GM12878 (cell line): ENCODE results near the gene LITAF. TPM values are rescaled to one million over a fixed set of nuclear protein-coding genes. Genes with fewer than 3 reads are reported as not detected.

Source experiments
- ATAC-seq: fragments of 200-7000 bp; cut with Tn5 transposase; 3 replicates; pipeline ENCODE4 v1.9.1; 2020; ENCODE audit warnings: mild to moderate bottlenecking, moderate library complexity
- BruUV-seq: library from RNA; stranded (reverse); fragments of 400-500 nt; replicated peaks from 2 replicates; lab custom pipeline; 2021; lab: Mats Ljungman, UMichigan
- CTCF ChIA-PET: fragments of 300-600 bp; sonication (Branson Sonifier 250); formaldehyde crosslinking; extraction: SDS; loops from one replicate; lab custom pipeline; 2021; ENCODE audit warnings: inconsistent platforms; lab: Yijun Ruan, JAX
- POLR2A ChIA-PET: fragments of 350-600 bp; formaldehyde crosslinking; extraction: SDS; loops from one replicate; lab custom pipeline; 2021; ENCODE audit warnings: inconsistent platforms; lab: Charles Lee
- RAD21 ChIA-PET: fragments of 300-600 bp; sonication (Branson Sonifier 250); formaldehyde crosslinking; loops from one replicate; lab custom pipeline; 2023; ENCODE audit warnings: antibody characterized with exemption; ENCODE audit not compliant: unreplicated experiment; lab: Charles Lee
- SMC1A ChIA-PET: fragments of 300-600 bp; sonication (Branson Sonifier 250); formaldehyde crosslinking; loops from one replicate; lab custom pipeline; 2023; ENCODE audit not compliant: unreplicated experiment, uncharacterized antibody; lab: Charles Lee
- DNase-seq: peaks from one replicate; pipeline ENCODE4 v3.0.0-alpha.2; 2011; ENCODE audit warnings: low read depth, low spot score
- FAIRE-seq: peaks from 3 replicates; lab custom pipeline; 2011; peaks lifted over from hg19 to GRCh38; lab: Jason Lieb, UNC
- H2AFZ ChIP-seq: 2 replicates; pipeline ENCODE4 v1.6.0; 2011; ENCODE audit warnings: low read depth, low read length, control low read depth; ENCODE audit not compliant: control insufficient read depth
- H3K27ac ChIP-seq: 2 replicates; pipeline ENCODE4 v1.5.1; 2011; ENCODE audit warnings: control low read depth; ENCODE audit not compliant: control insufficient read depth, insufficient read depth
- H3K27me3 ChIP-seq, 2 experiments: replicated peaks in 1 of 2; 2 replicates each; pipeline versions ENCODE4 v1.6.0 to v1.6.1; 2011; ENCODE audit warnings: low read length in 1 of 2; ENCODE audit not compliant: control insufficient read depth in 2 of 2, insufficient read depth in 2 of 2
- H3K36me3 ChIP-seq, 2 experiments: 2 replicates each; pipeline ENCODE4 v1.5.1; 2011; ENCODE audit warnings: low read length in 1 of 2; ENCODE audit not compliant: control insufficient read depth in 2 of 2, insufficient read depth in 2 of 2
- H3K4me1 ChIP-seq: 2 replicates; pipeline ENCODE4 v1.6.1; 2011; ENCODE audit warnings: mild to moderate bottlenecking, low read length, moderate library complexity, mixed read lengths; ENCODE audit not compliant: control insufficient read depth, insufficient read depth
- H3K4me2 ChIP-seq: 2 replicates; pipeline ENCODE4 v1.6.0; 2011; ENCODE audit warnings: control low read depth; ENCODE audit not compliant: control insufficient read depth, insufficient read depth
- H3K4me3 ChIP-seq: fragments of 200-600 bp; sonication (generic); 2 replicates; pipeline ENCODE4 v1.5.1; 2016
- H3K79me2 ChIP-seq: 2 replicates; pipeline ENCODE4 v1.6.0; 2011; ENCODE audit warnings: low read length; ENCODE audit not compliant: control insufficient read depth, insufficient read depth
- H3K9ac ChIP-seq: 2 replicates; pipeline ENCODE4 v1.8.0; 2011; ENCODE audit warnings: low read length, control low read depth, mixed read lengths; ENCODE audit not compliant: control insufficient read depth, insufficient read depth
- H3K9me3 ChIP-seq: replicated peaks from 3 replicates; pipeline ENCODE4 v1.5.1; 2011; ENCODE audit warnings: mild to moderate bottlenecking, low read length; ENCODE audit not compliant: control insufficient read depth, insufficient read depth
- H4K20me1 ChIP-seq: 2 replicates; pipeline ENCODE4 v1.6.0; 2011; ENCODE audit not compliant: control insufficient read depth, insufficient read depth
- BMI1 ChIP-seq: fragments of 450-650 bp; IDR thresholded peaks from 2 replicates; pipeline ENCODE4 v1.6.1; 2016; ENCODE audit warnings: mild to moderate bottlenecking, moderate library complexity, borderline replicate concordance
- ESRRA ChIP-seq: IDR thresholded peaks from 2 replicates; pipeline ENCODE4 v1.6.1; 2012; ENCODE audit warnings: mild to moderate bottlenecking, low read length, improper control_type of control experiment
- MTA2 ChIP-seq: fragments of 450-650 bp; IDR thresholded peaks from 2 replicates; pipeline ENCODE4 v1.6.1; 2016; ENCODE audit warnings: low read depth, mild to moderate bottlenecking, moderate library complexity
- PAX5 ChIP-seq: IDR thresholded peaks from 2 replicates; pipeline ENCODE4 v1.6.1; 2011; ENCODE audit warnings: low read depth, low read length, borderline replicate concordance
- WGBS: methylation state at CpG from one replicate; pipeline ENCODE4 v1.1.6; 2016; ENCODE audit warnings: low lambda C conversion rate; ENCODE audit not compliant: insufficient replicate concordance, insufficient coverage; ENCODE audit errors: missing lambda C conversion rate; 5-methylcytosine and 5-hydroxymethylcytosine counted together
- in situ Hi-C: fragments of 300-500 bp; cut with MboI; formaldehyde crosslinking; loops from 9 replicates; pipeline ENCODE4 v1.14.3; 2018; ENCODE audit warnings: mixed read lengths
- intact Hi-C: fragments of 100-400 bp; cut with micrococcal nuclease; formaldehyde crosslinking; loops from one replicate; pipeline ENCODE4 v1.14.2; 2022; ENCODE audit not compliant: unreplicated experiment
- polyA plus RNA-seq, 11 experiments: library from polyadenylated mRNA; depleted of rRNA in 4 of 11; unstranded in 6 of 11; stranded (reverse) in 5 of 11; fragments of >200 nt; fragmentation: Nextera tagmentation in 4 of 11; fragmentation: Illumina TruSeq in 1 of 11; extraction: Ambion mirVana in 4 of 11; extraction: Trizol in 1 of 11; gene quantifications; 1 replicate in 1 of 11; 2 replicates in 10 of 11; pipeline versions ENCODE4 v1.2.1 to v1.2.3, GENCODE V29; 2011 to 2016; ENCODE audit warnings: inconsistent platforms in 2 of 11, missing spikeins in 2 of 11, low read depth in 1 of 11
- total RNA-seq, 4 experiments: library from RNA; depleted of rRNA in 3 of 4; stranded (reverse); fragments of >200 nt in 3 of 4; fragmentation: Illumina TruSeq in 1 of 4; extraction: Trizol in 1 of 4; gene quantifications; 2 replicates each; pipeline versions ENCODE4 v1.2.1 to v1.2.3, GENCODE V29; 2013 to 2021
- TF ChIP-seq, protein P1 (sequence below): fragments of 450-650 bp; IDR thresholded peaks from 2 replicates; pipeline ENCODE4 v1.6.1; 2016; ENCODE audit warnings: mild to moderate bottlenecking

Gene LITAF
- total and polyA plus RNA-seq, 10 of the 15 experiments (the other 5 are each of a cell fraction or from before 2014, with no cell fraction given) = 99.2 to 211 (median 147) TPM

DNA sequence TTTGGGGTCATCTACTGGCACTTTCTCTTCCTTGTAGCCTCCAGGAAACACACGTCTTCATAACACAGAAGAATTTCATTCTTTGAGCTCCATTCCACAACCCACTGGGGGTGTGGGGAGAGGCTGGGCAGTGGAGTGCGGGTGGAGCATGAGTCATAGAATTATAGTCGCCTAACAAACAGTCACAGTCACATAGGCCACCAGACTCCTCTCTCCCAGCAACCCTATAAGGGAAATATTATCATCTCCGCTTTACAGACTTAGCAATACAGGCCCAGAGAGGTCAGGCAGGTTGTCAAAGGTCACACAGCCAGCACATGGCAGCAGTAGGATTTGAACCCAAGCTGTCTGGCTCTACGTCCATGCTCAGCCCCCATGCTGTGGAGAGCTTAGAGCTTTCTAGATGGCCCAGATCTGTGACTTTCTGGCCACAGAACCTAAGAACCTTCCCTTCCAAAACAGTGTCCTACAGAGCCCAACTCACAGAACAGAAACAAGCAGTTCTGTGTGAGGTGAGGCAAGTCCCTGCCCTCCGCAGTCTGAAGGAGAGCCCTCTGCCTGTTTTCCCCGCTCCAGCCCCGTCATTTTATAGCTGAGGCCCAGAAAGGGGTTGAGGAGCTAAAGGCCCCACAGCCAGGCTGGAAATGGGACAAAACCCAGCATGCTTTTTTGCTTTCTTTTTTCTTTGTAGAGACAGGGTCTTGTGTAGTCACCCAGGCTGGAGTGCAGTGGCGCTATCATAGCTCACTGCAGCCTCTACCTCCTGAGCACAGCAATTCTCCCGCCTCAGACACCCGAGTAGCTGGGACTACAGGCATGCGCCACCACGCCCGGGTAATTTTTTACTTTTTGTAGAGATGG lies 10.7 kb upstream of the LITAF start:
- intact Hi-C loops = no loop called here
- H3K9ac ChIP-seq = no peak overlapping the region

More for the DNA sequence above, 10.7 kb upstream of the LITAF start:
- Histone ChIP-seq H3K4me2 (no peak overlapping the region), H3K4me1 (no peaks in the 10 kb centered on the region), H3K27me3 (no peaks in the 10 kb centered on the region), H3K36me3 (no peaks in the 10 kb centered on the region), H4K20me1 (no peaks in the 10 kb centered on the region), H3K27ac (no peak overlapping the region), H3K4me3 (no peak overlapping the region), H3K79me2 (no peaks in the 10 kb centered on the region), H2AFZ (no peak overlapping the region), H3K9me3 (no peaks in the 10 kb centered on the region)
- TF ChIP-seq BMI1 (no peak), MTA2 (no peak), ESRRA (no peak), PAX5 (no peak)
- TF ChIP-seq, protein P1, sequence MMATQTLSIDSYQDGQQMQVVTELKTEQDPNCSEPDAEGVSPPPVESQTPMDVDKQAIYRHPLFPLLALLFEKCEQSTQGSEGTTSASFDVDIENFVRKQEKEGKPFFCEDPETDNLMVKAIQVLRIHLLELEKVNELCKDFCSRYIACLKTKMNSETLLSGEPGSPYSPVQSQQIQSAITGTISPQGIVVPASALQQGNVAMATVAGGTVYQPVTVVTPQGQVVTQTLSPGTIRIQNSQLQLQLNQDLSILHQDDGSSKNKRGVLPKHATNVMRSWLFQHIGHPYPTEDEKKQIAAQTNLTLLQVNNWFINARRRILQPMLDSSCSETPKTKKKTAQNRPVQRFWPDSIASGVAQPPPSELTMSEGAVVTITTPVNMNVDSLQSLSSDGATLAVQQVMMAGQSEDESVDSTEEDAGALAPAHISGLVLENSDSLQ = no peak
- CTCF ChIA-PET = interaction anchor here (0.6 to 1.6 kb wide), 5 partner anchors 39 to 665 kb away, joined by 3 to 5 read pairs (median 3); no protein-coding TSS in a partner anchor
- SMC1A ChIA-PET = interaction anchor here (0.8 kb wide), 1 partner anchor 10 kb away, joined by 3 read pairs; no protein-coding TSS in a partner anchor
- WGBS = 70% methylated on average over 14 of the region's 14 CpGs
- POLR2A ChIA-PET = no interaction called here
- no TSS peak for BruUV-seq
- DNase-seq (no peak), FAIRE-seq (no peak), ATAC-seq (no peak)
- RAD21 ChIA-PET = interaction anchor here (0.9 kb wide), 2 partner anchors 10 to 46 kb away, joined by 4 to 5 read pairs; partner anchors contain the start of gene LITAF
- in situ Hi-C loops = no loop called here
